SK-N-MC (cell line): ENCODE measurements around the gene ANXA8L1.
"Not testable (repeated sequence)": the region's sequence is repeated elsewhere in the genome, so short reads cannot be mapped to it uniquely, and the experiment has no call there.

Source experiments
- EZH2 ChIP-seq: fragments of 200-600 bp; sonication (generic); IDR thresholded peaks from one replicate; pipeline ENCODE4 v1.6.1; 2017; ENCODE audit warnings: antibody characterized with exemption
- FOXP2 ChIP-seq: optimal IDR thresholded peaks from 2 replicates; pipeline ENCODE3; 2011; ENCODE audit warnings: mild to moderate bottlenecking, moderate library complexity; ENCODE audit not compliant: insufficient read depth; ENCODE audit errors: extremely low read length, control extremely low read depth
- POLR2AphosphoS5 ChIP-seq: IDR thresholded peaks from 2 replicates; pipeline ENCODE4 v1.6.1; 2012; ENCODE audit warnings: mild to moderate bottlenecking, low read depth, low read length, borderline replicate concordance

DNA sequence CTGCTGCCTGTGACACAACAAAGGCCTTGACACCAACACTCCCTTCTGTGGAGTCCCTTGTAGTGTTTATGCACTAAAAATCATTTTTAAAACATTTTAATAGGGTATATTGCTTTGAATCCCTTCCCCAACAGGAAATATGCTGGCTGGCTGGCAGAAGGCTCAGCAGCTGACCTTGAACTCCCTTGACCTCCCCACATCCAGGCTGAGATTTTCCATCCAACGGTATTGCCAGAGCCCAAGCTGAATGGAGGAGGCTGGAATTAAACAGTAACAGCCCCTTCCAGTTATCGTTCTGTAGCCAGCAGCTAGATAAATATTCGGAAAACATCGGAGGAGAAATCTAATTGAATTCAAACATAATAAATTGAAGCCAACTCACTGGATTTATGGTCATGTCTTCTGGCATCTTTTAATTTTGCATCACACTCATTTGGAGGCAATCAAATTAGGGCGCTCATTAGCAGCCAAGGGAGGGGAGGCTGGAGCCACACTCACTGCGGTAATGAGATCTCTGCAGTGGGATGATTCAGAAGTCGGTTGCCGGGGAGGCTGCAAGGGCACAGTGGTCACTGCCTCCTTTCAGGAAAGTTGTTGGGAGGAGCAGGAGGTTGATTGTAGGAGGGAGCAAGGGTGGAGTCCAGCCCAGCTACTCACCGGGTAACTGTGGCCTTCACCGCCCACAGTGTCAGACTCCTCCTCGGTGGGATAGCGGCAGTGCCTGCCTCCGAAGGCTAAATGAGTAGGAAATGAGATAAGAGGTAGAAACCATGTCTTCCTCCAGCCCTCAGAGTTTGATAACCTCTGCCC, 44.2 kb downstream of the ANXA8L1 start:
- not testable (repeated sequence) for TF ChIP-seq POLR2AphosphoS5, EZH2, FOXP2
